Liver (tissue), 3 donors: ENCODE measurements around the gene WFDC12.

Source experiments
- JUND ChIP-seq, 2 donors: IDR thresholded peaks; 2 replicates each; pipeline ENCODE4 v1.6.1; 2016; ENCODE audit warnings: antibody characterized with exemption in 2 of 2
- YY1 ChIP-seq: IDR thresholded peaks from 2 replicates; pipeline ENCODE4 v1.6.1; 2016; ENCODE audit warnings: antibody characterized with exemption, mild to moderate bottlenecking
- TF ChIP-seq, protein P1 (sequence below): fragments of 150-350 bp; IDR thresholded peaks from 2 replicates; pipeline ENCODE4 v1.5.1; 2017; ENCODE audit warnings: improper control_type of control experiment, low read depth, low read length; ENCODE audit not compliant: missing input control
- TF ChIP-seq, protein P2 (sequence below): IDR thresholded peaks from 2 replicates; pipeline ENCODE4 v1.6.1; 2016; ENCODE audit warnings: antibody characterized with exemption, mild to moderate bottlenecking
- TF ChIP-seq, protein P3 (sequence below): IDR thresholded peaks from 2 replicates; pipeline ENCODE4 v1.6.1; 2016; ENCODE audit warnings: antibody characterized with exemption
- donor health status: healthy.
- donor health status: healthy.

DNA sequence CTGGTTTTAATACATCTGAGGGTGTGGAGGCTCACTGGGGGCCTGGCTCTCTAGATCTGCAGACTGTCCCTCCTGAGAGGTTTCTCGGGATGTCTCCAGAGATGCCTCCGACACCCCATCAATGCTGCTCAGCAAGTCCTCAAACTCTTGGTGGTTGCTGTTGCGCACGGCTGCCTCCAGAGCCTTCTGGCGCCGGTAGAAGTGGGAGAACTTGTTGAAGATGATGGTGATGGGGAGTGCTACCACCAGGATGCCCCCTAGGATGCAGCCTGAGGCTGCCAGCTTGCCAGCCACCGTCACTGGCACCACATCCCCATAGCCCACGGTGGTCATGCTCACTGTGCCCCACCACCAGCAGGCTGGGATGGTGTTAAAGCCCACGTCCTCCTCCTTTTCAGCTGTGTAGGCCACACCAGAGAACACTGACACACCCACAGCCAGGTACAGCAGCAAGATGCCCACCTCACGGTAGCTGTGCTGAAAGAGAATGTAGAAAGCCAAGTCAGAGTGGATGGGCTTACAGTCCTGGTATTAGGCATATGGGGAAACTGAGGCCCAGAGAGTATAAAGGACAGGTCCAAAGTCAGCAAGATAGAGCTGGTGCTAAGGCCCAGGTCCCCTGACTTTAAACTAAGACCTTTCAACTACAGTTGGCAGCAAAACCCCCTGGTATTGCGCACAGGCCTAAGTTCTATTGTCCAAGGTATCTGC lies 29.2 kb downstream of the WFDC12 start:
- TF ChIP-seq, protein P1, sequence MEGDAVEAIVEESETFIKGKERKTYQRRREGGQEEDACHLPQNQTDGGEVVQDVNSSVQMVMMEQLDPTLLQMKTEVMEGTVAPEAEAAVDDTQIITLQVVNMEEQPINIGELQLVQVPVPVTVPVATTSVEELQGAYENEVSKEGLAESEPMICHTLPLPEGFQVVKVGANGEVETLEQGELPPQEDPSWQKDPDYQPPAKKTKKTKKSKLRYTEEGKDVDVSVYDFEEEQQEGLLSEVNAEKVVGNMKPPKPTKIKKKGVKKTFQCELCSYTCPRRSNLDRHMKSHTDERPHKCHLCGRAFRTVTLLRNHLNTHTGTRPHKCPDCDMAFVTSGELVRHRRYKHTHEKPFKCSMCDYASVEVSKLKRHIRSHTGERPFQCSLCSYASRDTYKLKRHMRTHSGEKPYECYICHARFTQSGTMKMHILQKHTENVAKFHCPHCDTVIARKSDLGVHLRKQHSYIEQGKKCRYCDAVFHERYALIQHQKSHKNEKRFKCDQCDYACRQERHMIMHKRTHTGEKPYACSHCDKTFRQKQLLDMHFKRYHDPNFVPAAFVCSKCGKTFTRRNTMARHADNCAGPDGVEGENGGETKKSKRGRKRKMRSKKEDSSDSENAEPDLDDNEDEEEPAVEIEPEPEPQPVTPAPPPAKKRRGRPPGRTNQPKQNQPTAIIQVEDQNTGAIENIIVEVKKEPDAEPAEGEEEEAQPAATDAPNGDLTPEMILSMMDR, result no peak
- TF ChIP-seq JUND (IDR thresholded peaks at IDR 0.05) (no peak), YY1 (no peak)
- TF ChIP-seq, protein P2, sequence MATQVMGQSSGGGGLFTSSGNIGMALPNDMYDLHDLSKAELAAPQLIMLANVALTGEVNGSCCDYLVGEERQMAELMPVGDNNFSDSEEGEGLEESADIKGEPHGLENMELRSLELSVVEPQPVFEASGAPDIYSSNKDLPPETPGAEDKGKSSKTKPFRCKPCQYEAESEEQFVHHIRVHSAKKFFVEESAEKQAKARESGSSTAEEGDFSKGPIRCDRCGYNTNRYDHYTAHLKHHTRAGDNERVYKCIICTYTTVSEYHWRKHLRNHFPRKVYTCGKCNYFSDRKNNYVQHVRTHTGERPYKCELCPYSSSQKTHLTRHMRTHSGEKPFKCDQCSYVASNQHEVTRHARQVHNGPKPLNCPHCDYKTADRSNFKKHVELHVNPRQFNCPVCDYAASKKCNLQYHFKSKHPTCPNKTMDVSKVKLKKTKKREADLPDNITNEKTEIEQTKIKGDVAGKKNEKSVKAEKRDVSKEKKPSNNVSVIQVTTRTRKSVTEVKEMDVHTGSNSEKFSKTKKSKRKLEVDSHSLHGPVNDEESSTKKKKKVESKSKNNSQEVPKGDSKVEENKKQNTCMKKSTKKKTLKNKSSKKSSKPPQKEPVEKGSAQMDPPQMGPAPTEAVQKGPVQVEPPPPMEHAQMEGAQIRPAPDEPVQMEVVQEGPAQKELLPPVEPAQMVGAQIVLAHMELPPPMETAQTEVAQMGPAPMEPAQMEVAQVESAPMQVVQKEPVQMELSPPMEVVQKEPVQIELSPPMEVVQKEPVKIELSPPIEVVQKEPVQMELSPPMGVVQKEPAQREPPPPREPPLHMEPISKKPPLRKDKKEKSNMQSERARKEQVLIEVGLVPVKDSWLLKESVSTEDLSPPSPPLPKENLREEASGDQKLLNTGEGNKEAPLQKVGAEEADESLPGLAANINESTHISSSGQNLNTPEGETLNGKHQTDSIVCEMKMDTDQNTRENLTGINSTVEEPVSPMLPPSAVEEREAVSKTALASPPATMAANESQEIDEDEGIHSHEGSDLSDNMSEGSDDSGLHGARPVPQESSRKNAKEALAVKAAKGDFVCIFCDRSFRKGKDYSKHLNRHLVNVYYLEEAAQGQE, result no peak
- TF ChIP-seq, protein P3, sequence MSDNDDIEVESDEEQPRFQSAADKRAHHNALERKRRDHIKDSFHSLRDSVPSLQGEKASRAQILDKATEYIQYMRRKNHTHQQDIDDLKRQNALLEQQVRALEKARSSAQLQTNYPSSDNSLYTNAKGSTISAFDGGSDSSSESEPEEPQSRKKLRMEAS, result no peak
